Hematopoietic multipotent progenitor cell (in vitro differentiated cells): Measurements from ENCODE around the gene DCAF10. TPM values are rescaled to one million over a fixed set of nuclear protein-coding genes. Genes with fewer than 3 reads are reported as not detected.
"Not testable (repeated sequence)": the region's sequence is repeated elsewhere in the genome, so short reads cannot be mapped to it uniquely, and the experiment has no call there.

Source experiments
- DNase-seq, 3 donors: peaks; one replicate each; pipeline ENCODE4 v3.0.0-alpha.2; 2011 to 2015; ENCODE audit warnings: low read depth in 2 of 3, low spot score in 2 of 3
- total RNA-seq: library from RNA; depleted of rRNA; stranded (reverse); fragments of >200 nt; gene quantifications from one replicate; pipeline ENCODE4 v1.2.3, GENCODE V29; 2012

The DCAF10 gene, protein sequence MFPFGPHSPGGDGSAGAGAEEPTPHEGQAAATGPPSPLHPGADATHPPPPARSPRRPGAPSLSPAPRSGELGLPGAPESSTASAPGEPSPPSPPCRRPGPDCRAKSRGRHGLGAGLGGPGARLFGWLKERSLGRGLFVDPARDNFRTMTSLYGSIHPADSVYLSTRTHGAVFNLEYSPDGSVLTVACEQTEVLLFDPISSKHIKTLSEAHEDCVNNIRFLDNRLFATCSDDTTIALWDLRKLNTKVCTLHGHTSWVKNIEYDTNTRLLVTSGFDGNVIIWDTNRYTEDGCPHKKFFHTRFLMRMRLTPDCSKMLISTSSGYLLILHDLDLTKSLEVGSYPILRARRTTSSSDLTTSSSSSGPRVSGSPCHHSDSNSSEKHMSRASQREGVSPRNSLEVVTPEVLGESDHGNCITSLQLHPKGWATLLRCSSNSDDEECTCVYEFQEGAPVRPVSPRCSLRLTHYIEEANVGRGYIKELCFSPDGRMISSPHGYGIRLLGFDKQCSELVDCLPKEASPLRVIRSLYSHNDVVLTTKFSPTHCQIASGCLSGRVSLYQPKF
- total RNA-seq, result 14.3 TPM

DNA sequence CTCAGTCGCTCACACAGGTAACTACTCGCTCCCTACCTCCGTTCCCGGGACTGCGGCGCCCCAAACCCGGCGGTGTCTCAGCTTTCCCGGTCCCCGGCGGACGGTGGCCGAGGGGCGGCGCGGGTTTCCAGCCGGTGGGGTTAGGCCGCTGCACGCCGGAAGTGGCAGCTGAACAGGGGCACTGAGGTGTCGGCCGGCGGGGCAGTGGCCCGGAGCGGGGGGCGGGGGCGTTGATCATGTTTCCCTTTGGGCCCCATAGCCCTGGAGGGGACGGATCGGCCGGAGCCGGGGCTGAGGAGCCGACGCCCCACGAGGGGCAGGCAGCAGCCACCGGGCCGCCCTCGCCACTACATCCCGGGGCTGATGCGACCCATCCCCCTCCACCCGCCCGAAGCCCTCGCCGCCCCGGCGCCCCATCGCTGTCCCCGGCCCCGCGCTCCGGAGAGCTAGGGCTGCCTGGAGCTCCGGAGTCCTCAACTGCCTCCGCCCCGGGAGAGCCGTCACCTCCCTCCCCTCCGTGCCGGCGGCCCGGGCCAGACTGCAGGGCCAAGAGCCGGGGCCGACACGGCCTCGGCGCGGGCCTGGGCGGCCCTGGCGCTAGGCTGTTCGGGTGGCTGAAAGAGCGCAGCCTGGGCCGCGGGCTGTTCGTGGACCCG lies at the start of gene DCAF10:
DCAF10 (plus strand) TSS at position 167 of the 656 bp plus-strand sequence; CDS start at position 237, 70 bp downstream.
- DNase-seq, result peak; percentile 74 to 87 (median 87)

DNA sequence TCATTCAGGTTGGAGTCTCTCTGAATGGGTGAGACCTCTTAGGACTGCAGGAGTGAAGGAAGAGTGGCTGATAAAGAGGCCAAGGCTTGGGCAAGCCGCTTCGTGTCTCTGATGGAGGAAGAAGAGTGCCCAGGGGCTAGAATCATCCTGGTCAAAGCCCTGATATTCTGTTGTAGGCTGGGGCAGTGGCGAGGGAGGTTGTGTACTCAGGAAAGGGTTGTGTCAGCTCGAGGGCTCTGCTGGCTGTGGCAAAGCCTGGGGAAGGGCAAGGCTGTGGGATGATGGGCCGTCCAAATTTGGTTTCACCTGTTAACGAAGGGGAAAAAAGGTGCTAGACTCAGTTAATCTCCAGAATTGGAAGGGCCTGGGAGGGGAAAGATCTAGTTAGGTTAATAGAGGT lies 49.4 kb upstream of the DCAF10 start:
- no peak for DNase-seq

DNA sequence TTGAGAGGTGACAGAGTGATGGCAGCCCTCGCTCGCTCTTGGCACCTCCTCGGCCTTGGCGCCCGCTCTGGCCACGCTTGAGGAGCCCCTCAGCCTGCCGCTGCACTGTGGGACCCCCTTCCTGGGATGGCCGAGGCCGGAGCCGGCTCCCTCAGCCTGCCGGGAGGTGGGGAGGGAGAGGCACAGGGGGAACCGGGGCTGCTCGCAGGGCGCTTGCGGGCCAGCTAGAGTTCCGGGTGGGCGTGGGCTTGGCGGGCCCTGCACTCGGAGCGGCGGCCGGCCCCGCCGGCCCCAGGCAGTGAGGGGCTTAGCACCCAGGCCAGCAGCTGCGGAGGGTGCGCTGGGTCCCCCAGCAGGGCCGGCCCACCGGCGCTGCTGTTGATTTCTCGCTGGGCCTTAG lies 48.9 kb upstream of the DCAF10 start:
- not testable (repeated sequence) for DNase-seq

DNA sequence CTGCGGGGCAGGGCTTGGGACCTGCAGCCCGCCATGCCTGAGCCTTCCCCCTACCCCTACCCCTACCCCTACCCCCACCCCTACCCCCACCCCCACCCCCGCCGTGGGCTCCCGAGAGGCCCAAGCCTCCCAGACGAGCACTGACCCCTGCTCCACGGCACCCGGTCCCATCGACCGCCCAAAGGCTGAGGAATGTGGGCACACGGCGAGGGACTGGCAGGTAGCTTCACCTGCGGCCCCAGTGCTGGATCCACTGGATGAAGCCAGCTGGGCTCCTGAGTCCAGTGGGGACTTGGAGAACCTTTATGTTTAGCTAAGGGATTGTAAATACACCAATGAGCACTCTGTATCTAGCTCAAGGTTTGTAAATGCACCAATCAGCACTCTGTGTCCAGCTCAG lies 48.5 kb upstream of the DCAF10 start:
- not testable (repeated sequence) for DNase-seq

DNA sequence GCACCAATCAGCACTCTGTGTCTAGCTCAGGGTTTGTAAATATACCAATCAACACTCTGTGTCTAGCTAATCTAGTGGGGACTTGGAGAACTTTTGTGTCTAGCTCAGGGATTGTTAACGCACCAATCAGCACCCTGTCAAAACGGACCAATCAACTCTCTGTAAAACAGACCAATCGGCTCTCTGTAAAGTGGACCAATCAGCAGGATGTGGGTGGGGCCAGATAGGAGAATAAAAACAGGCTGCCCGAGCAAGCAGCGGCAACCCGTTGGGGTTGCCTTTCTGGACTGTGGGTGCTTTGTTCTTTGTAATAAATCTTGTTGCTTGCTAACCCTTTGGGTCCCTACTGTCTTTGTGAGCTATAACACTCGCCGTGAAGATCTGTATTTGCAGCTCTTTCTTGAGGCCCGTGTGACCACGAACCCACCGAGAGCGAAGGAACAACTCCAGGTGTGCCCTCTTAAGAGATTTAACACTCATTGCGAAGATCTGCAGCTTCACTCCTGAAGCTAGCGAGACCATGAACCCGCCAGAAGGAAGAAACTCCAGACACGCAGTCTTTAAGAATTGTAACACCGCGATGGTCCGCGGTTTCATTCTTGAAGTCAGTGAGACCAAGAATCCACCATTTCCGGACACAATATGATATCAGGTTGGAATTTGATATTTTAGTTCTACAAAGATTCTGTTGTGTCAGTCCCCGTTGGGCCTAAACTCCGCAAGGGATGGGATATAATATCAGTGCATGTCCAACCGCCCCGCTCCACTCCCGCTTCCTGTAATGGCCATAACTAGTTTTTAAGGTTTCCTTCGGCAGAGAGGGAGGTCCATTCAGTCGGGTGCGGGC lies 47.7 kb upstream of the DCAF10 start:
- no peak for DNase-seq

DNA sequence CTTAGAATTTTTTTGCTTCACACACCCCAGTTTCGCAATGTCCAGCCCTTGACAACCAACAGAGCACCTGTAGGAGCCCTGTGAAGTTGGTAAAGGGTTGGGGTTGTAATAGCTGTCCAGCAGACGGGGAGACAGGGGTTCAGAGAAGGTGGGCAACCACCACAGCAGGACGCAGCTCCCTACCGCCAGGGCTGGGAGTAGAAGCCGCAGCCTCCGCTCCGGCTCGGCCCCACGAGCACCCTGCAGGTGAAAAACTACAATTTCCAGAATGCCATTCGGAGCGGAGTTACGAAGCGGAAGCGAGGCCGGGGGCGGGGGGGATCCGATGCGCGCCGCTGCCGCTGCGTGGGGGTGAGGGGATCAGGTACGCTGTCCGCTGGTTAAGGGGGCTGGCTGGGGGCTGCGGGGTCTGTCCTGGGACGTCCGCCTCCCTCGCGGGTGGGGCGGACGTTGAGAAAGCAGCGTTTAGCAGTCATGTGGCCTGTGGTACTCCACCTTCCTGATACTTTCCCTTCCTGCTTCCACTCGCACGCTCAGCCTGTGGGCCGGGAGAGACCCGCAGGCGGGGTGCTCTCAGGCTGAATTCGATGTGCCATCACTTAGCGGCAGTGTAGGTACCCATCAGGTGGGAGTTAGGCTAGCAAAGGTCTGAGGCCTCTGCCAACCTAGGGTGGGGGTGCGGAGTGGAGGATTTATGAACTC lies 47.0 kb upstream of the DCAF10 start, which contains the start of gene TRMT10B:
TRMT10B (plus strand) TSS at position 317 of the 702 bp plus-strand sequence. CDS start 8,127 bp downstream, outside the sequence.
- DNase-seq, result peak; percentile 41 to 82 (median 72)

DNA sequence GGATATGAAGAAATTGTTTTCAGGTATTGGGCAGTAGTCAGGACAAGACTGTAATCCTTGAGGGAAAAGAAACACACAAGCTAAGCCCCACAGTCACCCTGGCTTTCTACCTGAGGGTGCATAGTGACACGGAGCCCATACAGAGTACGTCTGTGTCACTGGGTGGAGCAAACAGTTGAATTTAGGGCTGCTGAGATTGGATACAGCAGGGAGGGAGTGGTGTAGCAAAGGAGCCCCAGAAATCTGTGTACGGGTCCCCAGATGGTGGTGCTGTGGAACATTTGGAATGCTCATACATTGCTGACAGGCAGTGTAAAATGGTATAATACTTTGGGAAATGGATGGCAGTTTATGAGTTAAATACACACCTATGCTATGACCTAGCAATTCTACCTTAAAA lies 41.9 kb upstream of the DCAF10 start:
- no peak for DNase-seq

DNA sequence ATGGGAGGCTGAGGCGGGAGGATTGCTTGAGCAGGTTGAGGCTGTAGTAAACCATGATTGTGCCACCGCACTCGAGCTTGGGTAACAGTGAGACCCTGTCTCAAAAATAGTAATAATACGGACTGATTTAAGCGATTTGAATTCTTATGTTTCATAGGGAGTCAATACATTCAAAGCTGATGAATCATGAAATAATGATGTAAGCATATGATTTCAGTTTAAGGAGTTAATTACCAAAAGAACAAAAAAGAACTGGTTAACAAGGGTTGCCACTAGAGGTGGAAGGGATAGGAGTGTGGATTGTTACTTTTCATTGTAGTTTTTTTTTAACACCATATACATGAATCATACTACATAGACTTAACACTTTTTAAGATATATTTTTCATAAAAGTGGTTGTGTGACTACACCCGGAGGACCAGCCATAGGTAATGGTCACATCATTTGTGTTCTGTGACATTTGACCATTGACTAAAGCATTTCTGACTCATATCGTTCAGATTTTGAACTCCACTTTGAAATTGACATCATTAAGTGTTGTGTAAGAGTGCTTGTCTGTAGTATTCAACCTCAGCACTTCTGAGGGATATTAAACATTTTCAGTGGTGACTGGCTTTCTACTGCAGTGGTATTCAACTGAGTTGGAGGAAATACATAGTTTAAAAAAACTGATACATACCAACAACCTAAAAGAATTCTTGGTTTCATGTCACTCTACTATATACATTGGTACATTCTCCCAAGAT lies 40.0 kb upstream of the DCAF10 start:
- no peak for DNase-seq

DNA sequence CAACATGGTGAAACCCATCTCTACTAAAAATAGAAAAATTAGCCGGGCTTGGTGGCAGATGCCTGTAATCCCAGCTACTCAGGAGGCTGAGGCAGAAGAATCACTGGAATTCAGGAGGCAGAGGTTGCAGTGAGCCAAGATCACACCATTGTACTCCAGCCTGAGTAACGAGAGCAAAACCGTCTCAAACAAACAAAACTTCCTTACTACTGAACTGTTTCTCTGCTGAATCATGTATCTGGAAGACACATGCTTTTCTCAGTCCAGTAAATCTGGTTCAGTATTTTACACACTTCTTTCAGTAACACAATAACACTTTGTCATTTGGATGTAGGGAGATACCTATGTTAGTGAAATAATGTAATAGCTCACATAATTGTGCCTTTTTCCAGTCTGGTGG lies 39.1 kb upstream of the DCAF10 start:
- DNase-seq, result no peak

DNA sequence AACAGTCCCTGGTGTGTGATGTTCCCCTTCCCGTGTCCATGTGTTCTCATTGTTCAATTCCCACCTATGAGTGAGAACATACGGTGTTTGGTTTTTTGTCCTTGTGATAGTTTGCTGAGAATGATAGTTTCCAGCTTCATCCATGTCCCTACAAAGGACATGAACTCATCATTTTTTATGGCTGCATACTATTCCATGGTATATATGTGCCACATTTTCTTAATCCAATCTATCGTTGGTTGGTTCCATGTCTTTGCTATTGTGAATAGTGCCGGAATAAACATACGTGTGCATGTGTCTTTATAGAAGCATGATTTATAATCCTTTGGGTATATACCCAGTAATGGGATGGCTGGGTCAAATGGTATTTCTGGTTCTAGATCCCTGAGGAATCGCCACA lies 35.3 kb upstream of the DCAF10 start:
- DNase-seq, result not testable (repeated sequence)

DNA sequence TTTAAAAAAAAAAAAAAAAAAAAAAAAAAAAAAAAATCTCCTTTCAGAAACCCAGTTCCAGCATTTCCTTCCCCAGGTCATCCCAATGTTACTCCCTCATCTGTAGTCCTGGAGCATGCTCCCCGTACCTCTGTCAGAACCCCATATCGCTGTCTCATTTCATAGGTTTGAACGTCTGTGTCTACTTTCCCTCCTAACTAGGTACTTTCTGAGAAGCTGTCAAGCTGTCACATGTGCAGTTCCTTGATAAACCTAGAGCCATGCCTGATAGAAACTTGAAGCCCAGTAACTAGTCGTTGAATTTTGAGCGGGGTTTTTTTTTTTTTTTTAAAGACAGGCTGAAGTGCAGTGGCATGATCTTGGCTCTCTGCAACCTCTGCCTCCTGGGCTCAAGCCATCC lies 31.3 kb upstream of the DCAF10 start:
- DNase-seq, result no peak

DNA sequence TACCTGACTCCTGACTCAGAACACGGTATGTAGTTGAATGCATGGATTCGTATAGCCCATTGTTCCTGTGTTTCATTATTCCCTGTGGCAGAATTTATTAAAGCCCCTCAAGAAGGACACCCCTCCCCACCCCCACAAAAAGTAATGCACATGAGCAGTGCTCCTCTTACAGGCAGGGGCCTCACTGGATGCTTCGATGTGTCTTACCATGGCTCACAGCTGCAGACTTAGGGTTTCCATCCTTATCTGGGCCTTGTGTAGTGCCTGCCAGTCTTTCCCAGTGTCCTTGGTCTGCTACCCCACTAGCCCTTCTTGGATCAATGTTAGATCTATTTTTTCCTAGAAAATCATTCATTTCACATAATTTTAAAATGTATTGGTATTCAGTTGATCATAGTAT lies 30.6 kb upstream of the DCAF10 start:
- DNase-seq, result no peak

DNA sequence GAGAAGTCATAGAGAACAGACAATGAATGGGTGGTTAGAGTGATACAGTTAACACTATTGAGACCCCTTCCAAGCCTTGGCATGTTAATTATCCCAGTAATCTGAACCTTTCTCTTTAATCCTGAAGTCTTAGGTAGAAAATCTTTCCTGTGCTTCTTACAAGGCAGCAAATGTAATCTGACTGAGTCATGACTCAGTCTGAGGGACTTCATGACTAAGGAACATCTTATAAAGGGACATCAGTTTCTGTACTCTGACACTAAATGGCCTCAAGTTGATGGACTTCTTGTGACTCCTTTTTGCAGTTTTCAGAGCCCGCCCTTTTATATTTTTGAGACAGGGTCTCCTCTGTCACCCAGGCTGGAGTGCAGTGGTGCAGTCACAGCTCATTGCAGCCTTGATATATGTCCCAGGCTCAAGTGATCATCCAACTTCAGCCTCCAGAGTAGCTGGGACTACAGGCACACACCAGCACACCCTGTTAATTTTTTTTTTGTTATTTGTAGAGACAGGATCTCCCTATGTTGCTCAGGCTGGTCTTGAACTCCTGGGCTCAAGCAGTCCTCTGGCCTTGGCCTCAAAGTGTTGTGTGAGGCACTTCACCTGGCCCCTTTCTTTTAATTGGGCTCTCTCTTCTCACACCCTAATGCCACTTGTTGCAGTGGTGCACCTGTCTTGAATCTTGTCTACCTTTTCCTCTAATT lies 25.2 kb upstream of the DCAF10 start:
- DNase-seq, result no peak

DNA sequence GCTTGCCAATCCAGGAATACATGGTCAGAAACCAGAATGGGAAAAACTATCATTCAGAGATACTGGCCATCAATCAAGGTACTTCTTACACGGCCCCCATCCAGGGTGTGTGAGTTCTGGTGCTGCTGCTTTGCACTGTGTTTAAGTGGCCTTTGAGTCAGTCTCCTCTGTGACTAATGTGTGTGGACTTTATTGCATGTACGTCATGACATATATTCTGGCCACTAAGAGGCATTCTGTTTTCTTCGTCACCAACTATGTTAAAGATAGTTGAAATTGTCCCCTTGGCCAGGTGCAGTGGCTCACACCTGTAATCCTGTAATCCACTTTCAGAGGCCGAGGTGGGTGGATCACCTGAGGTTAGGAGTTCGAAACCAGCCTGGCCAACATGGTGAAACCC lies 24.3 kb upstream of the DCAF10 start:
- DNase-seq, result no peak

DNA sequence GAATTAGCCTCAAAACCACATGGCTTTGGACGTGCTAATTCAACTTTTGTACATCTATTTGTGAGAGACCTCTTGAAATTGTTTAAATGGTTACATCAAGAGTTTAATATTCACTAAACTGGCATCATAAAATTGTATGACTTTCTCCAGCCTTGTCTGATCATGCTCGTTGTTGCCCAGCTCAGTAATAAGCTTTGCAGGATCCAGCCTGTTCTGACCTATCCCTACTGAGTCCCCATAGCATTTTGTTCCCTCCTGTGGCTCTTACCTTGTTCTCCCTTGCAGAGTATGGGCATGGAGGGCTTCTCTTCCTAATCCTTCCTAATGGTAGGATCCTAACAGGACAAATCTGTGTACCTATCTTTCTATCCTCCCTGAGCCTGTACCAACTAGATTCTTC lies 22.1 kb upstream of the DCAF10 start:
- no peak for DNase-seq

DNA sequence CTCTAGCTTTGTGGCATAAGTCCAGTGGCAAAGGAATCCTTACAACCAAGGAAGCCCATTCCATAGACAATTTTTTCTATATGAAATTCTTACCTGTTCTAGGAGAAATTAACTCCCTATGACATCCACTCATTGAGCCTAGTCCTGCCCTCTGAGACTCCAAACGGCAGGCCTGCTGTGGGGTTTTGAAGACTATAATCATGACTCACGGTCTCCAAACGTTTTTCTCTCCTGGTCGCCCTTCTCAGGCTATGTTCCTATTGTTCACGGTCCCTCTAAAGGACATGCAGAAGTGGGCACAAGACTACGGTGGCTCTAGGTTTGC lies 16.3 kb upstream of the DCAF10 start:
- no peak for DNase-seq

DNA sequence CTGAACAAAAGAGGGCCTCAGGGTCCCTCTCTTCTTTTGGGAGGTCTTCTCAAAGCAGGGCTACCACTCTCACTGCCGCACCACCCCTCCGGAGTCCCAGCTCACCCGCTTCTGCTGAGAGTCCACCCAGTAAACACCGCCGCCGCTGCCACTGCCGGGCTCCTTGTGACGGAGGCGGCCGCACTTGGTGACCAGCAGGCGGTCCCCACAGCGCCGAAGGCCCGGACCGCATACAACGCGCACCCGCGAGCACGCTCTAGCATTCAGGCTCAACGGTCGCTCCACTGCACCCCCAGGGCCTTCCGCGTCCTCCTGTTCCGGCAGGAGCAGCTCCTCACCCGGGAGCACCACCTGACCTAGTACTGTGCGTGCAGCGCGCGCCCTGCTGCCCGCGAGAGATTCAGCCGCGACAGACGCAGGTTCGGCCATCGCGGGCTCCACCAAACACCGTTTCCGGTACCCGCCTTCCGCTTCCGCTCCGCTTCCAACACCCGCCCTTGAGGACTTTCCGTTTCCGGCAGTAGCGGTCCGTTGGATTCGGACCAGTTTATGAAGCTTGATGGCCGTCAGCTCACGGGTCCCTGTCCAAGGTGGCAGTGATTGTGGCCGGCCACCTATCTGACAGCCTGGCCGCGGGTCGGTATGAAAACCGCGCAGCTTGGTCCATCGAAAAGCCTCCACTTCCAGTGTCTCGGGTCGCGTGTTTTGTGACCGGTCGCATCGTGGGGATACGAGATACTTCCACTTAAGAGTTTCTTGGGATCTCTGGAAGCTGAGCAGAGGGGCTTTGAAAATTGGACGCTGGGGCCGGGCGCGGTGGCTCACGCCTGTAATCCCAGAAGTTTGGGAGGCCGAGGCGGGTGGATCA lies 15.7 kb upstream of the DCAF10 start, which contains the start of gene EXOSC3:
EXOSC3 (minus strand) TSS at position 449 of the 868 bp plus-strand sequence; CDS start at position 429, 20 bp downstream.
- peak; percentile 69 to 92 (median 90) for DNase-seq

DNA sequence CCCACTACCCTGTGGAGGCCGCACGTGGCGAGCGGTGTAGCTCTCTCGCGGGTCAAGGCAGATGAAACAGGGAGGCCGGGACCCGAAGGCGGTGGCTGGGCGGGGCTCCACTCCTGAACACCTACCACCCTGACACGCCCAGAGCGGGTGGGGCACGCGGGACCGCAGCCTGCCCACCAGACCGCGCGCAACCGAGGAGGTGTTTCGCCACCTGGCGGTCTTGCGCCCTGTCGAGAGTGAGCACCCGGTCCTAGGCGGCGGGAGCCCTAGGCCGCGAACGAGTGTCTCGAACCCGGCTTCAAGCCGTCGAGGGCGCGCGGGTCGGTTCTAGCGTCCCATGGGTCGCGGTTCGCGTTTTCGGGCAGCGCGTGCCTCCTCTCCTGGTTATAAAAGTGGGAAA lies 13.5 kb upstream of the DCAF10 start:
- DNase-seq, result peak in 1 of 3 donors; percentile 6
